Measurements from ENCODE around the gene OSM.
A peak's percentile ranks its signal among the peaks of the same experiment; 100 is the strongest.

The OSM gene

GRCh38 chr22:30266445-30267381 lies at the start of gene OSM:
Gene OSM, minus strand, starts transcription at chr22:30266851. Its CDS starts 52 bp downstream, at chr22:30266799.
- DNase-seq = no peak

- DNase-seq = no peak
Observed at GRCh38 chr22:30315962-30316576, 49.4 kb upstream of the OSM start.

DNA sequence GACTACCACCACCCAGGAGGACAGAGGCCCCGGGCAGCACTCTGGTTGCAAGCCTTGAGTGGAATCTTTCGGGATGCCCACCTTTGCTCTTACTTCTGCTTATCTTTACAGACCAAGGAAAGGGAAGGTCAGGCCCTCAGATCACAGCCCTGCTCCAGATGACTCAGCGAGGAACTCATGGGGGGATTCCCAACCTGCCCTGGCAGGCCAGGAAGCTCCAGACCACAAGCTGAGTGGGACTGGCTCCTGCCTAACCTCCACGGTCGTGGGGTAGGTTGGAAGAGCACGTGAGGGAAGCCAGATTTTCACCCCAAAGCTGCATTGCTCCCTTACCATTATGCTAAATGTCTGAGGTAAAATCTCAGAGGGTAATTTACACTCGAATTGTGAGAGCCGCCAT lies 48.3 kb upstream of the OSM start:
- DNase-seq = no peak

DNA sequence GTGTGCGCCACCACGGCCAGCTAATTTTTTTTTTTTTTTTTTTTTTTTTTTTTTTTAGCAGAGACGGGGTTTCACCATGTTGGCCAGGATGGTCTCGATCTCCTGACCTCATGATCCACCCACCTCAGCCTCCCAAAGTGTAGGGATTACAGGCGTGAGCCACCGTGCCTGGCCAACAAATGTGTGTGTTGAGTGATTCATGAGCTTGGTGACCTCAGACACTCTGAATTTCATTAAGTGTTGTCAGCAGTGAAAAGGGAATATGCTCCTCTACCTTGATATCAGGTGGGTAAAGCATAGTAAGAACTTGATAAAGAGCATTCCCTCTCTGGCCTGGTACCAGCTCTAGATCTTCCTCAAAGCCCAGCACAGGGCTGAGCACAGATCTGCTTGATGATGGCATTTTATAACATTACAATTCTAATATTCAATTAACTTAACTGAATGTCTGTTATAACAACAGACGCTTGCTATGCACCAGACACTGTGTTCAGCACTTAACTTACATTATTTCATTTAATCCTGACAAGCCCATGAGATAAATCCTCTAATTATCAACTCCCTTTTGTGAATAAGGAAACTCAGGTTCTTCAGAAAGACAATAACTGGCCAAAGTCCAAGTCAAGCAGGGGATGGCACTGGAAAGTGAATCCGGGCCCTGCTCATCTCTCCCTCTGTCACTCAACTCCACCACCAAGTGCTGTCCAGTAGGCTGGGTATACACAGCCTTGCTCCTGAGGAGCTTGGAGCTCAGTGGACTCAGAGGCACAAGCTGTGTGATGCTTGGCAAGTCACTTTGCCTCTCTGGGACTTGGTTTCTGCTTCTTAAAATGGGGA lies 47.1 kb upstream of the OSM start:
- no peak for DNase-seq

GRCh38 chr22:30312053-30312452 lies 45.4 kb upstream of the OSM start:
- DNase-seq = no peak

GRCh38 chr22:30310881-30311771 lies 44.5 kb upstream of the OSM start:
- no peak for DNase-seq

GRCh38 chr22:30309951-30310741 lies 43.5 kb upstream of the OSM start:
- peak; percentile 15 for DNase-seq

DNA sequence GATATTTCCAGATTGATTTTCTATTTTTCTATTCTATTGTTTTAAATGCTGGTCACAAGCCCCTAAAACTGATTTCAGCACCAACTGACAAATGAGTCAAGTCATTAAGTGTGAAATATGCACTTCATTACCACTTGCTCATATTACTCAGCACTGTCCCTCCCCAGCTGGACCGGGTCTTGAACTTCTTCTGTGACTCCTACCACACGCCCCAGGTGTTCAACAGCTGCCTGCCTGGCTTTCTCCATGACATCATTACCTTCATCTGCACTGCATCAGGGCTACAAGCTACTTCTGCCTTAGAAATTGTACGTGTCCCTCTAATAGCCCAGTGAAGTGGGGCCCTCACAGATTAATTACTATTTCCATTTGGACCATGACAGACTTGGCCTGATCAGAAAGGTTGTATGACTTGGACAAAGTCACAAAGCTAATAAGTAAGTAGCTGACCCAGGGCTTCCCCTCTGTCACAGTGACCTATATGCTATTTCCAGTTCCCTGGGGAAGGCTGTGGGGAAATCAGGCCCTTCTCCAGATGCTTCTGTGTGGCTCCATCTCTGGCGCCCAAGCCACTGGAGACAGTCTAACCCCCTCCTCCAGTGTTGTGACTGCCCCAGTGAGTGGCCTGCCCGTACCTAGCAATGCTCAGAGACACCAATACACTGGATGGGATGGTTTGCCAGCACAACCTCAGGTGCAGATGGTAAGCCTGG lies 42.0 kb upstream of the OSM start:
- no peak for DNase-seq

DNA sequence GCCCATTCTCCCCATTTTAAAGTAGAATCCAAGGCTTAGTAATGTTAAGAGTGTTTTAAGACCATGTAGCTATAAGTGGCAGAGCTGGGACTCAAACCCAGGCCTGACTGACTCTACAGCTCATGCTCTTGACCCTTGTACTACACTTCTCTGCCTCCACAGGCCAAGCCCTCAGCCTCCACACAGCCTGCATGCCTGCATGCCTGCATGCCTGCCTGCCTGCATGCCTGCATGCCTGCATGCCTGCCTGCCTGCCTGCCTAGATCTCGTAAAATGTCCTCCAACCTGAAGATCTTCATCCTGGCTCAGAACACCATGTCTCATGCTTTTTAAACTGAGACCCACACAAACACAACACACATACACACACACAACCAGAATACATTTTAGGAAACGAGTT lies 41.4 kb upstream of the OSM start:
- no peak for DNase-seq

DNA sequence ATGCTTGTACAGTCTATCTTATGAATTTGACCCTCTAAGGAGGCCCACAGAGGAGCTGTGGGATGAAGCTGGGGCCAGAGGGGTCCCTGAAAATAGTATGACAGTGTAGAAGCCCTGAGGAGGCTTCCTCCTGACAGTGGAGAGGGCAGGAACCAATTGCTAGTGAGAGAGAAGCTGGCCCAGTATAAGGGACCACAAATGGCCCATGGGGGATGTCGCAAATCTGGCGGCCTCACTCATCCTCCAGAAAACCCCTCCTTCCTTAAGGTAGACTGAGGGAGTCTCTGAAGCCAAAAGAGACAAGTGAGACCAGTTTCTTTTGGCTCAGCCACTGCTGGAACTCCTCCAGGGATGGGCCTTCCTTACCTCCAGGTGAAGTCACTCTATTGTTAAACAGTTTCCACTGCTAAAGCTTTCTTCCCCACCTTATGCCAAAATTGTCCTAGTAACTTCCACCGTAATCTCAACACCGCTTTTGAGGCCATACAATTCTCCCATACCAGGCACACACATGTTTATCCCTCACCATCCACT lies 40.5 kb upstream of the OSM start:
- no peak for DNase-seq

DNA sequence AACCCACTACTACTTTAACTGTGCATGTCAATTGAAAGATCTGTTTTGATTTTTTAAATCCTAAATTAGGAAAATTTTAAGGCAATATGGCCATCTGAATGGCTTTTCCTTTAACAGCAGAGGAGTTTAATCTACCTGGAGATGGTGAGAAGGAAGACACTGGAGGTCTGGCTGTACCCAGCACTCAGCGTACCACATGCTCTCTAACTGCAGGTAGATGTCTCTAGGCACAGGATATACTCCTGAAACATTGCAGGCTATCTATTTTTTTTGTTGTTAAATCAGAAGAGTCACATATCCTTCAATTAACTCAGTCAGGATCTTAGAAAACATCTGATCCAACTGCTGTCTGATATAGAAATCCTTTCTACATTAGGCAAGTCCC lies 40.0 kb upstream of the OSM start:
- no peak for DNase-seq

DNA sequence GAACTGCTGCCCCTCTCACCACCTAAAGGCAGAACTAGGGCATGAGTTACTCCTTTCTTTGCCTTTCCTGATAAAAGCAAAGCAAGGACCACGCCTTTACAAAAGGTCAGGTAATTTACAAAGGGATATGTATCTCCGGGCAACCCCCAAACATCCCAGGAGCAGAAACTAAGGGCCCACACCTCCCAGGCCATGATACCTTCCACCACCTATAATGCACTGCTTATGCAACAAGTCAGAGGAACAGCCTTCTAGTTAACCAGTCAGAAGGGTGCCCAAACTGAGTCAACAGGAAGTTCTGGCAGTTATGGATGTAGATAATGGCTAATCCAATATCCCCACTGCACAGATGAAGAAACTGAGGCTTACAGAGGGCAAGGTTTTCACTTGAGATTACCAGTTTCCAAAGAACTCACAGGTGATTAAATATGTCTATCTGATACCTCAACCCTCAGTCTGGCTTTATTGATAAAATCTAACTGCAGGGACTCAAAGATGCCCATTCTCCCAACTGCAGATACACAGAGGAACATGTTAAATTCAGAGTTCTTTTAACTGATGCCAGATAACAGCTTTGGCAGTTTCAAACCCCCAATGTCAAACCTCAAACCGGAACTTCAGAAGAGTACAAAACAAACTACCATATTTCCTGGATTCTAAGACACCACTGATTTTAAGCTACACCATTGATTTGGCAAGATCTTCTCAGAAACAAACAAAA lies 39.4 kb upstream of the OSM start:
- DNase-seq = no peak

- no peak for DNase-seq
Observed at GRCh38 chr22:30305519-30305905, 38.9 kb upstream of the OSM start.

DNA sequence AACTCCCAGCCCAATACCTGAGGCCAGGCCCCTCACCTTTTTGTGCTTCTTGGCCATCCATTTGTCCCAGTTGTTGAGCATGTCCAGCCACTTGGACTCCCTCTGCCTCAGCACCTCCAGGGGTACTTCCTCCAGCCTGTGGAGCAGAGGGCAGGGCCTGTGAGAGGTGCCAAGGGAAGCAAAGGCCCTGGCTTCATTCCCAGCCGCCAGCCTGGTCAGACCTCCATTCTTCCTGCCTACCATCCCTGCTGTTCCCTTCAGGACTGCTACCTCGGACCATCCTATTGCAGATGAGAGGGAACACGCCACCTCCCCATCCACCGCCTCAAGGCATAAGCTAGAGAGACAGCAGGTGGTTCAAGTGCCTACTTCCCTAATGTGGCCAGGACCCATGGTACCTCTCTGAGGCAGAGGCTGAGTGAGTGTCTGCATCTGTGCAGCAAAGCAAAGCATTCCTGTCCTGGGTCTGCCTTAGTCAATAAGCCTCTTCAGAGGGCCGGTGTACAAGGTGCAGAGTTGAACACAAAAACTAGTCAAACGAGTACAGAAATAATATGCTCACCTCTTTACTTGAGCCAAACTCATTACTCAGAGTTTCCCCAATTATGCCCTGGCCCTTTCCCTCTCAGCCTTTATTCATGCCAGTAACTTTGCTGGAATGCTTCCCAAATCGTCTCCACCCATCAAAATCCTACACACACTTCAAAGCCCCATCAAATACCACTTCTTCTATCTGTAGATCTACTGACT lies 38.0 kb upstream of the OSM start:
- DNase-seq = no peak

DNA sequence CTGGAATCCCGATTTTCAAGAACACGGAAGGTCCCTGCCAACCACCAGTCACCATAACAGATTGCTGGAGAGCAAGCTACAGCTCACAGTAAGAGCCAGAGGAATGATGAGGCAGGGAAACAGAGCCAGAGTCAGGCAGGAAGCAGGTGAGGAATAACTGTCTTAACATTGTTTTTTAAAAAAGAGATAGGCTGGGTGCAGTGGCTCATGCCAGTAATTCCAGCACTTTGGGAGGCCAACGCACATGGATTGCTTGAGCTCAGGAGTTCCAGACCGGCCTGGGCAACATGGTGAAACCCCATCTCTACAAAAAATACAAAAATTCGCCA lies 36.1 kb upstream of the OSM start:
- no peak for DNase-seq

GRCh38 chr22:30301995-30302809 lies 35.6 kb upstream of the OSM start:
- DNase-seq = no peak

DNA sequence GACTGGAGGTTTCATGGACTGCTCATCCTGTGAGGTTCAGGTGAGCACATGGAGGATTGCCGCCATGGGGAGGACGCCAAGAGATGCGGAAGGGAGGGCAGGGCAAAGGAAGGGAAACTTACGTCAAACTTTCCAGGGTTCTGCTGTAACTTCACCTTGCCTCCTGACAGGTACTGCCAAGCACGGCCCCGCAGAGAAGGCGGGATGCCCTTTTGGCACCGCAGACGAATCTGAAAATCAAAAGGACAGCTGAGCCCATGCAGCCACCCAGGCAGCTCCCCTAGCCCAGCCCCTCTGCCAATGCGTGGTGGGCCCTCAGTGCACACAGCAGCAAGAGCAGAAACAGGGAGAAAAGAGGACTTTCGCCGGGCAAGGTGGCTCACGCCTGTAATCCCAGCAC lies 32.7 kb upstream of the OSM start:
- no peak for DNase-seq

DNA sequence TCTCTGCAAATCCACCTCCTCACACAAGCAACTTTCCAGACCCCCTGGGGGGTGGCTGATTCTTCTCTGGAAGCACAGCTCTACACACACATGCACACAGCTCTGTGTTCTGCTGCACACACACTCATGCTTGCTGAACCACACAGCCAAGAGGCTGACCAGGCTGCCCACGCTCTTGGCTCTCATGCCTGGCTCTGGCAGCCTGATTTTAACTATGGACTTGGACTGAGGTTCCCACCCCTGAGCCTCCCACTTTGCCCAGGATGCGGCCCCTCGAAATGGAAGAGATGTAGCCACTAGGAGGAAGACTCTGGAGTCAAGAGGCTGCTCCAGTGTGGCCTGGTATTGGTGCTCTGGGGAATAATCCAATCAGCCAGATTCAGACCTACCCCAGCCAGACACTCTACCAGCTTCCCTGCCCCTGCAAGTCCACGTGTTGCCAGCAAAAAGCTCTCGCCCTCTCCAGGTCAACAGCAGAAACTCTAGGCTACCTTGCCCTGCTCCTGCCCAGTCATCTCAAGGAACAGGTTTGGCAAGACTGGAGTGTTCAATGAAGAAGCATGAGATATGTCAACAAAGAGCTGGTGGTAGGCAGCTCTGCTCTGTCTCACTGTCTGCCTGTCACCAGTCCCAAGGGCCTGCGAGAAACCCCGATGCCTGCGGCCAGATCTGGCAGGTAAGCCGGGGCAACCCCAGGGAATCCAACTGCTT lies 31.5 kb upstream of the OSM start:
- DNase-seq = no peak
